Fibroblast of lung (primary cell): ENCODE measurements around the gene TSR2. TPM values are rescaled to one million over a fixed set of nuclear protein-coding genes. Genes with fewer than 3 reads are reported as not detected.

ENCODE experiments used
- DNase-seq, 2 donors: peaks; one replicate each; pipeline versions ENCODE4 v3.0.0 to v3.0.0-alpha.2; 2010; ENCODE audit warnings: low read depth in 2 of 2
- H2AFZ ChIP-seq: 2 replicates; pipeline ENCODE4 v1.5.1; 2012; ENCODE audit warnings: low read length, control low read depth, inconsistent platforms
- H3K27ac ChIP-seq: 2 replicates; pipeline ENCODE4 v1.5.1; 2011; ENCODE audit warnings: low read length, control low read depth; ENCODE audit not compliant: insufficient read depth
- H3K27me3 ChIP-seq: 2 replicates; pipeline ENCODE4 v1.5.1; 2011; ENCODE audit warnings: mild to moderate bottlenecking, low read length; ENCODE audit not compliant: control insufficient read depth, insufficient read depth
- H3K36me3 ChIP-seq: 2 replicates; pipeline ENCODE4 v1.5.1; 2011; ENCODE audit warnings: low read length; ENCODE audit not compliant: control insufficient read depth, insufficient read depth
- H3K4me1 ChIP-seq: 2 replicates; pipeline ENCODE4 v1.5.1; 2011; ENCODE audit warnings: low read length; ENCODE audit not compliant: control insufficient read depth, insufficient read depth; ENCODE audit errors: extremely low read depth
- H3K4me2 ChIP-seq: 2 replicates; pipeline ENCODE4 v1.5.1; 2011; ENCODE audit warnings: low read length, control low read depth; ENCODE audit not compliant: insufficient read depth; ENCODE audit errors: extremely low read depth
- H3K4me3 ChIP-seq, 4 experiments: fragments of 200-600 bp in 1 of 4; sonication (generic) in 1 of 4; replicated peaks in 1 of 4; 2 replicates each; pipeline ENCODE4 v1.5.1; 2011 to 2016; ENCODE audit warnings: low read length in 4 of 4, low read depth in 3 of 4, mild to moderate bottlenecking in 3 of 4, control low read depth in 2 of 4, inconsistent platforms in 1 of 4, mixed read lengths in 1 of 4; ENCODE audit not compliant: insufficient read depth in 1 of 4; ENCODE audit errors: control extremely low read depth in 1 of 4
- H3K79me2 ChIP-seq: 2 replicates; pipeline ENCODE4 v1.5.1; 2012; ENCODE audit warnings: mild to moderate bottlenecking, low read length, inconsistent platforms; ENCODE audit not compliant: control insufficient read depth, insufficient read depth
- H3K9ac ChIP-seq: 2 replicates; pipeline ENCODE4 v1.5.1; 2011; ENCODE audit warnings: mild to moderate bottlenecking, low read length, control low read depth; ENCODE audit not compliant: insufficient read depth
- H3K9me3 ChIP-seq: 2 replicates; pipeline ENCODE4 v1.5.1; 2012; ENCODE audit warnings: low read depth, low read length; ENCODE audit not compliant: control insufficient read depth, insufficient read depth
- H4K20me1 ChIP-seq: 2 replicates; pipeline ENCODE4 v1.5.1; 2011; ENCODE audit warnings: low read length; ENCODE audit not compliant: control insufficient read depth, insufficient read depth; ENCODE audit errors: extremely low read depth
- EZH2 ChIP-seq: IDR thresholded peaks from 2 replicates; pipeline ENCODE4 v1.5.1; 2012; ENCODE audit warnings: low read length, control low read depth, mild to moderate bottlenecking; ENCODE audit errors: missing control alignments
- polyA plus RNA-seq, 2 donors: library from polyadenylated mRNA; depleted of rRNA in 1 of 2; stranded (reverse) in 1 of 2; unstranded in 1 of 2; fragments of >200 nt; gene quantifications; 2 replicates each; pipeline ENCODE4 v1.2.1, GENCODE V29; 2011 to 2012; ENCODE audit warnings: missing spikeins in 1 of 2
- total RNA-seq: library from RNA; depleted of rRNA; stranded (reverse); fragments of >200 nt; gene quantifications from 2 replicates; pipeline ENCODE4 v1.2.1, GENCODE V29; 2014
- TF ChIP-seq, protein P1 (sequence below), 2 donors: IDR thresholded peaks in 1 of 2; conservative IDR thresholded peaks in 1 of 2; 1 replicate in 1 of 2; 2 replicates in 1 of 2; pipeline ENCODE4 v1.5.1; 2011 to 2012; ENCODE audit warnings: low read length in 2 of 2, control low read depth in 1 of 2, inconsistent platforms in 1 of 2, low read depth in 1 of 2, mild to moderate bottlenecking in 1 of 2

The TSR2 gene
- total and polyA plus RNA-seq, 2 donors (not counting 1 experiment from before 2014, with no cell fraction given): 15.2 to 25.8 TPM

GRCh38 chrX:54407266-54407665 lies 32.9 kb upstream of the TSR2 start:
- H3K27me3 ChIP-seq: no peaks in the 10 kb centered on the region
- no peak overlapping the region for H2AFZ ChIP-seq
- no peak for DNase-seq
- no peaks in the 10 kb centered on the region for H4K20me1 ChIP-seq
- no peak overlapping the region for H3K9ac ChIP-seq
- no peaks in the 10 kb centered on the region for H3K9me3 ChIP-seq
- H3K4me3 ChIP-seq: no peak overlapping the region
- H3K36me3 ChIP-seq: no peaks in the 10 kb centered on the region
- no peaks in the 10 kb centered on the region for H3K79me2 ChIP-seq
- H3K4me1 ChIP-seq: no peaks in the 10 kb centered on the region
- no peak overlapping the region for H3K4me2 ChIP-seq
- TF ChIP-seq, protein P1, sequence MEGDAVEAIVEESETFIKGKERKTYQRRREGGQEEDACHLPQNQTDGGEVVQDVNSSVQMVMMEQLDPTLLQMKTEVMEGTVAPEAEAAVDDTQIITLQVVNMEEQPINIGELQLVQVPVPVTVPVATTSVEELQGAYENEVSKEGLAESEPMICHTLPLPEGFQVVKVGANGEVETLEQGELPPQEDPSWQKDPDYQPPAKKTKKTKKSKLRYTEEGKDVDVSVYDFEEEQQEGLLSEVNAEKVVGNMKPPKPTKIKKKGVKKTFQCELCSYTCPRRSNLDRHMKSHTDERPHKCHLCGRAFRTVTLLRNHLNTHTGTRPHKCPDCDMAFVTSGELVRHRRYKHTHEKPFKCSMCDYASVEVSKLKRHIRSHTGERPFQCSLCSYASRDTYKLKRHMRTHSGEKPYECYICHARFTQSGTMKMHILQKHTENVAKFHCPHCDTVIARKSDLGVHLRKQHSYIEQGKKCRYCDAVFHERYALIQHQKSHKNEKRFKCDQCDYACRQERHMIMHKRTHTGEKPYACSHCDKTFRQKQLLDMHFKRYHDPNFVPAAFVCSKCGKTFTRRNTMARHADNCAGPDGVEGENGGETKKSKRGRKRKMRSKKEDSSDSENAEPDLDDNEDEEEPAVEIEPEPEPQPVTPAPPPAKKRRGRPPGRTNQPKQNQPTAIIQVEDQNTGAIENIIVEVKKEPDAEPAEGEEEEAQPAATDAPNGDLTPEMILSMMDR (conservative IDR thresholded peaks at IDR 0.05 in 1 of 2, IDR thresholded peaks at IDR 0.05 in 1 of 2; ENCODE audit: low read depth in 1 of 2, low read length in 2 of 2): no peak
- TF ChIP-seq EZH2: no peak
- no peak overlapping the region for H3K27ac ChIP-seq

GRCh38 chrX:54411732-54412131 lies 28.5 kb upstream of the TSR2 start:
- Histone ChIP-seq H3K9ac (no peak overlapping the region), H3K9me3 (no peaks in the 10 kb centered on the region), H3K36me3 (no peaks in the 10 kb centered on the region), H4K20me1 (no peaks in the 10 kb centered on the region), H3K79me2 (no peaks in the 10 kb centered on the region), H3K4me3 (no peak overlapping the region), H3K27ac (no peak overlapping the region), H2AFZ (no peak overlapping the region), H3K27me3 (no peaks in the 10 kb centered on the region), H3K4me1 (no peaks in the 10 kb centered on the region), H3K4me2 (no peak overlapping the region)
- TF ChIP-seq EZH2: no peak
- TF ChIP-seq, protein P1 (conservative IDR thresholded peaks at IDR 0.05 in 1 of 2, IDR thresholded peaks at IDR 0.05 in 1 of 2; ENCODE audit: low read depth in 1 of 2, low read length in 2 of 2): no peak
- no peak for DNase-seq

- Histone ChIP-seq H3K9me3 (no peaks in the 10 kb centered on the region), H2AFZ (no peak overlapping the region), H3K4me3 (no peak overlapping the region), H3K79me2 (no peaks in the 10 kb centered on the region), H4K20me1 (no peaks in the 10 kb centered on the region), H3K4me2 (no peak overlapping the region), H3K4me1 (no peaks in the 10 kb centered on the region), H3K9ac (no peak overlapping the region), H3K36me3 (no peaks in the 10 kb centered on the region), H3K27ac (no peak overlapping the region), H3K27me3 (no peaks in the 10 kb centered on the region)
- TF ChIP-seq, protein P1 (conservative IDR thresholded peaks at IDR 0.05 in 1 of 2, IDR thresholded peaks at IDR 0.05 in 1 of 2; ENCODE audit: low read depth in 1 of 2, low read length in 2 of 2): no peak
- TF ChIP-seq EZH2: no peak
- peak in 1 of 2 donors; percentile 15 for DNase-seq
These were observed 26.5 kb upstream of the TSR2 start for GRCh38 chrX:54413753-54414152.
